Muscle of leg (tissue), 11 donors: ENCODE results near the gene SEC22B. TPM values are rescaled to one million over a fixed set of nuclear protein-coding genes. Genes with fewer than 3 reads are reported as not detected.
"Not testable (repeated sequence)": the region's sequence is repeated elsewhere in the genome, so short reads cannot be mapped to it uniquely, and the experiment has no call there.

Source experiments
- DNase-seq: peaks from one replicate; pipeline ENCODE4 v3.0.0; 2013
- H3K27ac ChIP-seq: one replicate; pipeline ENCODE4 v1.5.1; 2013; ENCODE audit warnings: mild to moderate bottlenecking, low read length, control low read depth
- H3K27me3 ChIP-seq: one replicate; pipeline ENCODE4 v1.6.1; 2013; ENCODE audit warnings: low read length; ENCODE audit not compliant: control insufficient read depth, insufficient read depth
- H3K36me3 ChIP-seq: one replicate; pipeline ENCODE4 v1.6.1; 2013; ENCODE audit warnings: low read length; ENCODE audit not compliant: control insufficient read depth, insufficient read depth
- H3K4me1 ChIP-seq: one replicate; pipeline ENCODE4 v1.6.1; 2013; ENCODE audit warnings: low read length; ENCODE audit not compliant: control insufficient read depth, insufficient read depth
- H3K4me3 ChIP-seq: one replicate; pipeline ENCODE4 v1.5.1; 2013; ENCODE audit warnings: low read length, control low read depth
- H3K9me3 ChIP-seq: replicated peaks from 2 replicates; pipeline ENCODE4 v1.6.1; 2013; ENCODE audit warnings: low read depth, low read length; ENCODE audit not compliant: control insufficient read depth
- WGBS: methylation state at CpG from one replicate; pipeline ENCODE4 v1.1.5; 2013; ENCODE audit warnings: missing lambda C conversion rate; ENCODE audit not compliant: insufficient coverage; 5-methylcytosine and 5-hydroxymethylcytosine counted together
- polyA plus RNA-seq, 8 donors: library from polyadenylated mRNA; unstranded; fragments of 120-200 nt; gene quantifications; one replicate each; pipeline versions ENCODE4 v1.2.1 to v1.2.3, GENCODE V29; 2013; ENCODE audit warnings: inconsistent platforms in 1 of 8, low replicate concordance in 1 of 8; ENCODE audit not compliant: insufficient read length in 8 of 8, insufficient read depth in 1 of 8
- total RNA-seq: library from RNA; stranded (reverse); fragments of 120-200 nt; gene quantifications from one replicate; pipeline ENCODE4 v1.2.4, GENCODE V29; 2013

Gene SEC22B
- total and polyA plus RNA-seq, 9 donors = 20.4 to 30.9 (median 24.9) TPM

- H3K36me3 ChIP-seq, H3K4me3 ChIP-seq, H3K4me1 ChIP-seq, H3K9me3 ChIP-seq, H3K27me3 ChIP-seq, H3K27ac ChIP-seq: not testable (repeated sequence)
- DNase-seq = peak; percentile 35
- no CpG with 5 or more reads among the region's 4 CpGs for WGBS
Measured at GRCh38 chr1:120117371-120118177, 58.7 kb downstream of the SEC22B start.

- H3K36me3 ChIP-seq, H3K4me1 ChIP-seq, H3K27ac ChIP-seq, H3K9me3 ChIP-seq, H3K27me3 ChIP-seq, H3K4me3 ChIP-seq: not testable (repeated sequence)
- WGBS = no CpG with 5 or more reads among the region's 2 CpGs
- peak; percentile 25 for DNase-seq
Measured at GRCh38 chr1:120116094-120116493, 60.2 kb downstream of the SEC22B start.

GRCh38 chr1:120113134-120113533 lies 63.2 kb downstream of the SEC22B start:
- no CpG with 5 or more reads among the region's 3 CpGs for WGBS
- not testable (repeated sequence) for H3K4me1 ChIP-seq, H3K36me3 ChIP-seq, H3K9me3 ChIP-seq, H3K27me3 ChIP-seq, H3K27ac ChIP-seq, H3K4me3 ChIP-seq, DNase-seq

GRCh38 chr1:120112212-120112611 lies 64.1 kb downstream of the SEC22B start:
- WGBS = no CpG with 5 or more reads among the region's 5 CpGs
- not testable (repeated sequence) for H3K4me1 ChIP-seq, H3K9me3 ChIP-seq, H3K4me3 ChIP-seq, DNase-seq, H3K27ac ChIP-seq, H3K27me3 ChIP-seq, H3K36me3 ChIP-seq

GRCh38 chr1:120111771-120112170 lies 64.5 kb downstream of the SEC22B start:
- H3K27ac ChIP-seq, DNase-seq, H3K27me3 ChIP-seq, H3K4me1 ChIP-seq, H3K4me3 ChIP-seq, H3K9me3 ChIP-seq, H3K36me3 ChIP-seq: not testable (repeated sequence)
- no CpG with 5 or more reads among the region's 3 CpGs for WGBS

GRCh38 chr1:120111008-120111407 lies 65.3 kb downstream of the SEC22B start:
- DNase-seq, H3K4me3 ChIP-seq, H3K4me1 ChIP-seq, H3K9me3 ChIP-seq, H3K27ac ChIP-seq, H3K27me3 ChIP-seq, H3K36me3 ChIP-seq: not testable (repeated sequence)
- WGBS = no CpG with 5 or more reads among the region's 2 CpGs

DNA sequence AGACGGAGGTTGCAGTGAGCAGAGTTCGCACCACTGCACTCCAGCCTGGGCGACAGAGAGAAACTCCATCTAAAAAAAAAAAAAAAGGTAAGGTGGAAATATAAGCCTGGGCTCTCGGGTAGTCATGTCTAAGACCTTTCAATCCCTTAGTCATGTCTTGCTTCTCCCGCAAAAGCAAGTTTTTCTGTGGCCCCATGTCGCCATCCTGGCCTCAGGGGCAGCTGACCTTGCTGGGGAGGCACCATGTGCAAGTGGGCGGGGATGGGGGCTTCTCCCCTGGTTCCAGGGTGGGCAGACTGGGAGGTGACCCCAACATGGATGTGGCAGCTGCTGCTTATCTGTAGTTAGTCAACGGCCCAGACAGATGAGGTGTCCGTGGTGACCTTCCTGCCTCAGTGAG lies 66.7 kb downstream of the SEC22B start:
- H3K36me3 ChIP-seq, H3K27ac ChIP-seq, H3K9me3 ChIP-seq, H3K27me3 ChIP-seq, H3K4me1 ChIP-seq, DNase-seq, H3K4me3 ChIP-seq: not testable (repeated sequence)
- WGBS = no CpG with 5 or more reads among the region's 9 CpGs

DNA sequence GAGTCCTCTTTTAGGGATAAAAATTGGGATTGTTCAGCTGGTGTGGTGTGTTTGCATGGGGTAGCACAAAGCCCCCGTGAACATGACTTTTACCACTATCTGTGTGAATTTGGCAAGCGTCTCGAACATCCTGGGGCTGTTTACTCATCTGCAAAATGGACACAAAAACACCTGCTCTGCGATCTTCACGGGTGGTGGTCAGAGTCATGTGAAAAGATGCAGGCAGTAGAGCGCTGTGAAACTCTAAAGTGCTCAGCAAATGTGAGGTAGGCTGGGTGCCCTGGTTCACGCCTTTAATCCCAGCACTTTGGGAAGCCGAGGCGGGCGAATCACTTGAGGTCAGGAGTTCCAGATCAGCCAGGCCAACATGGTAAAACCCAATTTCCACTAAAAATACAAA lies 67.1 kb downstream of the SEC22B start:
- 100% methylated on average over 2 of the region's 10 CpGs for WGBS
- not testable (repeated sequence) for H3K9me3 ChIP-seq

DNA sequence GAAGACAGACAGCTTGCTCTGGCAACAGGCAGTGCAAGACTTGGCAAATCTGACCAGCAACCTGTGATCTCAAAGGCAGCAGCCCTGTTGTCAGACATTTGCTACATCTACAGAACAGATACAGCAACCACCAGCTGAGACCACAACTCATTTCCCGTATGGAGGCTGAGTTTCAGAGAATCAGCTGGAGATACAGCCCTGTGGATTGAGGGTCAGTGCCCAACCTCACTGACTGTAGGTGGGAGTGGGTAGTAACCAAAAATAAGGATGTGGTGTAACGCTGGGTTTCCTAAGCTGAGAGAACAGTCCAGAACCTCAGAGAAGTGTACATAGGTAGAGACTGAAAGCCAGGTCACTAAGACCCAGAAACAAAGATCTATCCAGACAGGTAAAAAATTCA lies 71.0 kb downstream of the SEC22B start:
- no CpG with 5 or more reads among the region's 2 CpGs for WGBS
- not testable (repeated sequence) for H3K4me1 ChIP-seq, H3K36me3 ChIP-seq, H3K27me3 ChIP-seq, DNase-seq, H3K27ac ChIP-seq, H3K9me3 ChIP-seq, H3K4me3 ChIP-seq

More for the DNA sequence above, 67.1 kb downstream of the SEC22B start:
- not testable (repeated sequence) for DNase-seq, H3K36me3 ChIP-seq, H3K4me1 ChIP-seq, H3K4me3 ChIP-seq, H3K27me3 ChIP-seq, H3K27ac ChIP-seq

DNA sequence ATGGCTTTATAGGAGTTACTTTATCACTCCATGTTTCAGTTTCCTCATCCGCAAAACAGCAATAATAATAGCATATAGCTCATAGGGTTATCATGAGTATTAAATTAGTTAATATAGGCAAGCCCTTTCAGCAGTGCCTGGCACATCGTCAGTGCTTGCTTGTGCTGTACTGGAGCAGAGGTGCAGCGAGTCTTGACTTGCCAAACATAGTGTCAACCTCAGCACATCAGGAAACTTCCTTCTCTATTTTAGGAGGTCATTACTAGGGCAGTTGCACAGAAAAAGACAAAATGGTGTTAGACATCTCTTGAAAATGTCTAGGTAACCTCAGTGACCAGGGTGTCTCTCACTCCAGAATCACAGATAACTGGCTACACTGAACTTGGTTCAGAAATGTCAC lies 72.6 kb downstream of the SEC22B start:
- no CpG with 5 or more reads among the region's 3 CpGs for WGBS
- H3K27ac ChIP-seq, H3K36me3 ChIP-seq, H3K9me3 ChIP-seq, DNase-seq, H3K4me3 ChIP-seq, H3K27me3 ChIP-seq, H3K4me1 ChIP-seq: not testable (repeated sequence)

GRCh38 chr1:120101593-120101992 lies 74.7 kb downstream of the SEC22B start:
- not testable (repeated sequence) for H3K27me3 ChIP-seq

More at GRCh38 chr1:120101593-120101992, 74.7 kb downstream of the SEC22B start:
- no CpG with 5 or more reads among the region's 1 CpG for WGBS
- not testable (repeated sequence) for H3K4me3 ChIP-seq, H3K36me3 ChIP-seq, H3K9me3 ChIP-seq, H3K4me1 ChIP-seq, DNase-seq, H3K27ac ChIP-seq
